Measurements from ENCODE around the gene ARSB. TPM values are rescaled to one million over a fixed set of nuclear protein-coding genes. Genes with fewer than 3 reads are reported as not detected.

Gene ARSB
- total RNA-seq, 3 donors from 2014 or later, result 9.8 to 17.6 (median 10.0) TPM

- H3K36me3 ChIP-seq, result no peaks in the 10 kb centered on the region
- no peaks in the 10 kb centered on the region for H3K4me1 ChIP-seq
- H3K27ac ChIP-seq, result no peak overlapping the region
- H3K4me3 ChIP-seq, result no peak overlapping the region
- intact Hi-C loops (cut with DNase I; ENCODE audit: low total_unique reads), result no loop called here
- no peaks in the 10 kb centered on the region for H3K9me3 ChIP-seq
- no peaks in the 10 kb centered on the region for H3K27me3 ChIP-seq
- DNase-seq (ENCODE audit: low spot score in 2 of 2), result no peak
- TF ChIP-seq POLR2A (IDR thresholded peaks at IDR 0.05), result no peak
- no peak for TF ChIP-seq POLR2AphosphoS5 (IDR thresholded peaks at IDR 0.05)
- TF ChIP-seq, protein P1, sequence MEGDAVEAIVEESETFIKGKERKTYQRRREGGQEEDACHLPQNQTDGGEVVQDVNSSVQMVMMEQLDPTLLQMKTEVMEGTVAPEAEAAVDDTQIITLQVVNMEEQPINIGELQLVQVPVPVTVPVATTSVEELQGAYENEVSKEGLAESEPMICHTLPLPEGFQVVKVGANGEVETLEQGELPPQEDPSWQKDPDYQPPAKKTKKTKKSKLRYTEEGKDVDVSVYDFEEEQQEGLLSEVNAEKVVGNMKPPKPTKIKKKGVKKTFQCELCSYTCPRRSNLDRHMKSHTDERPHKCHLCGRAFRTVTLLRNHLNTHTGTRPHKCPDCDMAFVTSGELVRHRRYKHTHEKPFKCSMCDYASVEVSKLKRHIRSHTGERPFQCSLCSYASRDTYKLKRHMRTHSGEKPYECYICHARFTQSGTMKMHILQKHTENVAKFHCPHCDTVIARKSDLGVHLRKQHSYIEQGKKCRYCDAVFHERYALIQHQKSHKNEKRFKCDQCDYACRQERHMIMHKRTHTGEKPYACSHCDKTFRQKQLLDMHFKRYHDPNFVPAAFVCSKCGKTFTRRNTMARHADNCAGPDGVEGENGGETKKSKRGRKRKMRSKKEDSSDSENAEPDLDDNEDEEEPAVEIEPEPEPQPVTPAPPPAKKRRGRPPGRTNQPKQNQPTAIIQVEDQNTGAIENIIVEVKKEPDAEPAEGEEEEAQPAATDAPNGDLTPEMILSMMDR (IDR thresholded peaks at IDR 0.05), result no peak
Observed at GRCh38 chr5:78792345-78793055, 192.6 kb downstream of the ARSB start.

GRCh38 chr5:78791501-78792100, 193.5 kb downstream of the ARSB start:
- intact Hi-C loops (cut with DNase I; ENCODE audit: low total_unique reads), result no loop called here
- Histone ChIP-seq H3K36me3 (no peaks in the 10 kb centered on the region), H3K9me3 (no peaks in the 10 kb centered on the region), H3K4me1 (no peaks in the 10 kb centered on the region), H3K27me3 (no peaks in the 10 kb centered on the region), H3K4me3 (no peak overlapping the region), H3K27ac (no peak overlapping the region)
- no peak for DNase-seq (ENCODE audit: low spot score in 2 of 2)
- TF ChIP-seq, protein P1 (IDR thresholded peaks at IDR 0.05), result no peak
- TF ChIP-seq POLR2A (IDR thresholded peaks at IDR 0.05), result no peak
- no peak for TF ChIP-seq POLR2AphosphoS5 (IDR thresholded peaks at IDR 0.05)

DNA sequence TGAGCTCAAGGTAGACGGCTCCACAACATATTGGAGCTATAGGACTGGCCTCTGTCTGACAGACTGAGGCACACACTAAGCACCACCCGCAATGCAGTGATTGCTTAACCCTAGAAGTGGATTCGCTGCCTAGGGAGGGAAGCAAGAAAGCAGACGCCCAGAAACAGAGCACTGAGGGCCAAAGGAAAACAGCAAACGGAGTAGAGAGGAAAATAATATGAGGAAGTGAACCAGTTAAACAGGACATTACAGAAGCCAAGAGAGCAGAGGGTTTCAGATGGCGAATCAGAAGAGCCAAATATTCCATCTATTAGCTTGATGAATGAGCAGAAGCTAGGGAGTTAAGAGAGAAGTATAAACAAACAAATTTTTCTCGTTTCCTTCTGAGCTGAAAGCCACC, 197.3 kb downstream of the ARSB start:
- no peak overlapping the region for H3K27ac ChIP-seq
- intact Hi-C loops (cut with DNase I; ENCODE audit: low total_unique reads), result no loop called here

GRCh38 chr5:78785454-78785853, 199.7 kb downstream of the ARSB start:
- no peak overlapping the region for H3K4me3 ChIP-seq
- no peaks in the 10 kb centered on the region for H3K36me3 ChIP-seq
- H3K9me3 ChIP-seq, result peaks cover 0 to 4% of the 10 kb centered on the region in 2 donors
- no peak for DNase-seq (ENCODE audit: low spot score in 2 of 2)
- no peaks in the 10 kb centered on the region for H3K27me3 ChIP-seq
- H3K27ac ChIP-seq, result no peak overlapping the region
- no peaks in the 10 kb centered on the region for H3K4me1 ChIP-seq
- TF ChIP-seq, protein P1 (IDR thresholded peaks at IDR 0.05), result no peak
- TF ChIP-seq POLR2AphosphoS5 (IDR thresholded peaks at IDR 0.05) (no peak), POLR2A (IDR thresholded peaks at IDR 0.05) (no peak)
- intact Hi-C loops (cut with DNase I; ENCODE audit: low total_unique reads), result no loop called here

More for the DNA sequence above, 197.3 kb downstream of the ARSB start:
- DNase-seq (ENCODE audit: low spot score in 2 of 2), result no peak
- Histone ChIP-seq H3K36me3 (no peaks in the 10 kb centered on the region), H3K4me1 (no peaks in the 10 kb centered on the region), H3K4me3 (no peak overlapping the region), H3K27me3 (no peaks in the 10 kb centered on the region), H3K9me3 (peaks cover 0 to 4% of the 10 kb centered on the region in 2 donors)
- TF ChIP-seq POLR2A (IDR thresholded peaks at IDR 0.05) (no peak), POLR2AphosphoS5 (IDR thresholded peaks at IDR 0.05) (no peak)
- TF ChIP-seq, protein P1 (IDR thresholded peaks at IDR 0.05), result no peak

- Histone ChIP-seq H3K27me3 (no peaks in the 10 kb centered on the region), H3K9me3 (peaks cover 0 to 4% of the 10 kb centered on the region in 2 donors), H3K4me3 (no peak overlapping the region), H3K27ac (no peak overlapping the region), H3K4me1 (no peaks in the 10 kb centered on the region), H3K36me3 (no peaks in the 10 kb centered on the region)
- TF ChIP-seq POLR2AphosphoS5 (IDR thresholded peaks at IDR 0.05), result no peak
- TF ChIP-seq, protein P1 (IDR thresholded peaks at IDR 0.05), result no peak
- TF ChIP-seq POLR2A (IDR thresholded peaks at IDR 0.05), result no peak
- intact Hi-C loops (cut with DNase I; ENCODE audit: low total_unique reads), result no loop called here
- no peak for DNase-seq (ENCODE audit: low spot score in 2 of 2)
Observed at GRCh38 chr5:78783434-78784130, 201.5 kb downstream of the ARSB start.

Data from breast epithelium (tissue), 4 donors.